Bone marrow (tissue), 2 donors: ENCODE results near the gene FXYD4.
"Not testable (repeated sequence)": the region's sequence is repeated elsewhere in the genome, so short reads cannot be mapped to it uniquely, and the experiment has no call there.

Experiments used
- DNase-seq, 2 donors: peaks; one replicate each; lab custom pipeline; 2025; lab: John Stamatoyannopoulos, UW

FXYD4 gene

DNA sequence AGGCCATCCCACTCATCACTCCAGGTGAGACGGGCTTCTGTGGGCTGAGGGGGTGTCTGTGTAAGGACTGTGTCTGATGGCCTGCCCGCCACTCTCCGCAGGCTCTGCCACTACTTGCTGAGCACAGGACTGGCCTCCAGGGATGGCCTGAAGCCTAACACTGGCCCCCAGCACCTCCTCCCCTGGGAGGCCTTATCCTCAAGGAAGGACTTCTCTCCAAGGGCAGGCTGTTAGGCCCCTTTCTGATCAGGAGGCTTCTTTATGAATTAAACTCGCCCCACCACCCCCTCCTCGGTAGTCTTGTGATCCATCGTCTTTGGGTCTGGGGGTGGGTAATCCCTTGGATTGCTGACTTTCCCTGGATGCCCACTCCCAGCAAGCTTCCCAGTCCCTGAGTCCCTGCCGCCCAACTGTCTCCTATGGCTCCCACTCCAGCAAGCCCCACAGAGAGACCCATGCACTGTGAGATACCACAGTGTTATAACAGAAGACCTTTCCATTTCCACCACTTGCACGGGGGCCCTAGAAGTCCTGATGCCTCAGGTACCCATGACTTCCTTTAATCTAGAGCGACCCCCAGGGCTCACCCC lies 4.7 kb downstream of the FXYD4 start:
- no peak for DNase-seq

DNA sequence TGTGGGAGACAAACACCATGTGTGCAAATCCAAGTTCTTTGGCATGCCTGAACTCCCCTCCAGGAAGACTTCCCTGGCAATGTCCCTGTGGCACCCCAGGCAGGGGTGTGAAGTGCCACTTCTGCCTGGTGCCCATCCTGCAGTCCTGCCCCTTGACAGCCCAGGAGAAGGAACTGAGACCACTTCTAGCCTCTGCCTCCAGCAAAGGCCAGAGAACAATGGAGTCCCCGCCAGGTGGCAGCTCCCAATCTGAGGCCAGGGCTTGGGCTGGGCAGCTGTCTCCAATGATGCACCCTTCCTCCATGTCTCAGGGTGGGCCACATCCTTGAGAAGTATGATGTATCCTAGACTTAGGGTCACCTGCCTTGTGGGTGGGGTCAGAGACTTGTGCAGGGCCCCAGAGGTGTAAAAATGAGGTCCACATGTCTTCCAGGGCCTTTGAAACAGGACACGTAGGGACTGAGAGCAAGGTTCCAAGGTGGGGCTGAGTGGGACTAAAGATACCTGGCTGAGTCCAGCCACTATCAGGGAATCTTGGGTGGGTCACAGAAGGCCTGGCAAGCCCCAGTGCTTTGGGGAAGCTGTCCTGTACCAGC lies 5.5 kb downstream of the FXYD4 start:
- DNase-seq, result no peak

DNA sequence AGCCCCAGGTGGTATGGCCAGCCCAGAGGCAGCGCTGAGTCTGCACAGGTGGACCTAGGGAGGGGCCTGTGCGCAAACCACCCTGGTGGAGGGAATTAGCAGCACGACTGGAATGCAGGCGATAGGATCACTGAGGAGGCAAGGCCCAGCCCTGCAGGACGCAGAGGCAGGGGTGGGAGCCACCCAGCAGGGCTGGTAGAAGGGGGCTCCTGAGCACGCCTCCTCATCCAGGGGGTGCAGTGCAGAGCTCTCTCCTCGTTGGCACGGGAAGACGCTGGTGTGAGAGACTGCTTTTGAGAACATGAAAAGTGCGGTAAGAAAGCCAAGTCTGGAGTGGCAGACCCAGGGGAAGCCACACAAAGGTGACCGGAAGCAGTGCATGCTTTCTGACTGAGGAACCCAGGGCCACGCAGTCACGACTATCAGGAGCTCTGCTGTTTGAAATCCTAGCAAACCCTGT lies 6.0 kb downstream of the FXYD4 start:
- DNase-seq, result no peak

DNA sequence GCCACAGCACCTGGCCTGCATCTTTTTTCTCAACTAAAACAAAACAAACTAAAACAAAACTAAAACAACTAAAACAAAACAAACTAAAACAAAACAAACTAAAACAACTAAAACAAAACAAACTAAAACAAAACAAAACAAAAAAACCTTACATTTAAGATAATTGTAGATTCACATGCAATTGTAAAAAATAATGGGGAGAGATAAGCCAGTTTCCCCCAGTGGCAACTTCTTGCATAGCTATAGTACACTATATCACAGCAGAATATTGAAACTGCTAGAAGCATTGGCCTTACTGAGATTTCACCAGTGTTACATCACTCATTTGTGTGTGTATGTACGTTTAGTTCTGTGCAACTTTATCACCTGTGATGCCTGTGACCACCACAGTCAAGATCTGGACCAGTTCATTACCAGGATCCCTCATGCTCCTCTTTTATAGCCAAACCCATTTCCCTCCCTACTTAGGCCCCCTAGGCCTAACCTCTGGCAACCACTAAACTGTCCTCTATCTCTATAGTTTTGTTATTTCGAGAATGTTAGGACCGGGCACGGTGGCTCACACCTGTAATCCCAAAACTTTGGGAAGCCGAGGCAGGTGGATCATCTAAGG lies 9.3 kb downstream of the FXYD4 start:
- DNase-seq, result no peak

DNA sequence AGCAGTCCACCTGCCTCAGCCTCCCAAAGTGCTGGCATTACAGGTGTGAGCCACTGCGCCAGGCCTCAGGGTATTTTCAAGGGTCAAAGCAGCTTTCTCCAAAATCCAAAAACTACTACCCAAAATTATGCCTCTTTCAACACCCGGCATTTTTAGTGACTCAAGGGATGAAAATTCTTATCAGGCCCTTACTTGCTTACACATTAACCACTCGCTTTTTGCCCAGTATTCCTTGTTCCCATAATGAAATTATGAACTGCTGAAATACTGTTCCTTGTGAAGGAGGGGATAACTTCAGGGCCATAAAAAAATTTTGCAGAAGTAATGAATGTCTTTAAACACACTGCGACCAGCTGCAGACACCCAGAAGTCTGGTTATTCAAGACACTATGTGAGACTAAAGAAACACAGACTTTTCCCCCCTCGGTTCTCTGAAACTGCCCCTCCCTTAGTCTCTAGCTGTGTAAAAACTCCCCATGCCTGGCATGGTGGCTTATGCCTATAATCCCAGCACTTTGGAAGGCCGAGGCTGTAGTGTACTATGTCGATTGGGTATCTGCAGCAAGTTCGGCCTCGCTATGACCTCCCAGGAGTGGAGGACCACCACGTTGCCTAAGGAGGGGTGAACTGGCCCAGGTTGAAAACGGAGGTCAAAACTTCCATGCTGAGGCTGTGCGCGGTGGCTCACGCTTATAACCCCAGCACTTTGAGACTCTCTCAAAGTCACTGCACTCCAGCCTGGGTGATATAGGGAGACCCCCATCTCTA lies 12.0 kb downstream of the FXYD4 start:
- DNase-seq, result no peak

DNA sequence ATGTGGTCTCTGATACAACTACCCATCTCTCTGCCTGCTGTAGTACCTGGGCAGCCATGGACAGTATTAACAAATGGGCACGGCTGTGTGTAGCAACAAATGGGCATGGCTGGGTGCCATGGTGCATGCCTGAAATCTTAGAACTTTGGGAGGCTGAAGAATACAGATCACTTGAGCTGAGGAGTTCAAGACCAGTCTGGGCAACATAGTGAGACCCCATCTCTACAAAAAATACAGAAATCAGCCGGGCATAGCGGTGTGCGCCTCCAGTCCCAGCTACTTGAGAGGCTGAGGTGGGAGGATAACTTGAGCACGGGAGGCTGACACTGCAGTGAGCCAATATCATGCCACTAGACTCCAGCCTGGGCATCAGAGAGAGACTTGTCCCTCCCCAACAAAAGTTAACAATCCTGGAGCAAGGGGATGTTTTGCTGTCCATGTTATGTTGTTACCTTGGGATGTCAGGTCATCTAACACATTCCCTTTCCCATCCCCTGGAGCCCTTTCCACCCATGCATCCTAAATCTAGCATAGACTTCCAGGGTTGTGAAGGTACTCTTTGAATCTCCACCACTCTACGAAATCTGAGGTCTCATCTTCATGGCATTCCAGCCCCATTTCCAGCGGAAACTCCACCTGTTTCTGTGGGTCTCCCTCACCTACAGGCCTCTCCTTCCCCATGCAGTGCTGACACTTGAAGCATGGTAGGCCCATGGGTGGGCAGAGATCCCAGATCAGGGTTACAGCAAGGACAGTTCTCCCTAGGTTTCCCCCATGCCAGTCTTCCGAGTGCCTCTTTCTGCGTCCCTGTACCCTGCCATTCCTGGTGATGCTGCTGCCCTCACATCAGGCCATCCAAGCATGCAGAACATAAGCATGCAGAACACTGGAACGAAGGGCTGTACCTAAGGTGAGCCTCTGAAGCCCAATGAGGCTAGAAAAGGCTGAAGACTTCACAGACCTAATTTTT lies 13.1 kb downstream of the FXYD4 start:
- no peak for DNase-seq

DNA sequence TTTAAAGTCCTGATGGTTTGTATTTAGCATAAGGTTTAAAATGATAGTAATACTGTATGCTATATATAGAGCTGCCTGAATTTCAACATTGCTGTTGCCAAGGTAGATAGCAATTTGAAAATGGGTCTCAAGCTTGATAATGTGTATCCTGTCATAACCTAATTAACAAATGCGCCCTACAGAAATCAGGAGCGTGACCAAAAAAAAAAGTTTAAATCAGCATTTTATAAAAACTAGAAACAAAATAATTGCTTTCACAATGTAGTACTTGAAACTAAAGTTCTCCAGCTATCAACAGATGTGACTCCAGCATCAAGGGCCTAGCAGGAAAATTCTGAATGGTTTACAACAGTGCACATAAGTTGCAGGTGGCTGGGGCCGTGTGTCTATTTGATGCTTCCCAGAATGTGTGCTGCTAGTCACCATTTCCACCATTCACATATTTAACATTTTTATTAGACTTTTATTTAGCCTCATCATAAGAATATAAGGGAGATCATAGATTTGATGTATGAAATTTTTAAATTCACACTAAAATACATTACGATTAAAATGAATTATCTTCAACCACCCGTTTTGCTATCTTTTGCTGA lies 14.1 kb downstream of the FXYD4 start:
- no peak for DNase-seq

DNA sequence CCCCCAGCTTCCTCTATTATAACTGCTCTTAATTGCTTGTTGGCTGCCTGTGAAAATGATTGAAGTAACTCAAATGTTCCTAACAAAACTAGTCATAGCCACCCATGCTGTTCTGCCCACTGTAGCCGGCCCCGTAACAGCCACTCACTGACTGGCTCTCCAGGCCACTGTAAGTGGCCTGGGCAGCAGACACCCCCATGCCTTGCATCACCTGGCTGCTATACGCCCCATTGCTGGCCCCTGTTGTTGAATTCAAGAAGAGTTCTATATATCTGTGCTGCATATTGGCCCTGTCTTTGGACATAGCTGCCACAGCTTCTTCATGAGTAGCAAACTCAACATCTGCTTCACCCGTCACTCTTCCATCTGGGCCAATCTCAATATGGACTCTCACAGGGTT lies 15.1 kb downstream of the FXYD4 start:
- DNase-seq, result no peak

DNA sequence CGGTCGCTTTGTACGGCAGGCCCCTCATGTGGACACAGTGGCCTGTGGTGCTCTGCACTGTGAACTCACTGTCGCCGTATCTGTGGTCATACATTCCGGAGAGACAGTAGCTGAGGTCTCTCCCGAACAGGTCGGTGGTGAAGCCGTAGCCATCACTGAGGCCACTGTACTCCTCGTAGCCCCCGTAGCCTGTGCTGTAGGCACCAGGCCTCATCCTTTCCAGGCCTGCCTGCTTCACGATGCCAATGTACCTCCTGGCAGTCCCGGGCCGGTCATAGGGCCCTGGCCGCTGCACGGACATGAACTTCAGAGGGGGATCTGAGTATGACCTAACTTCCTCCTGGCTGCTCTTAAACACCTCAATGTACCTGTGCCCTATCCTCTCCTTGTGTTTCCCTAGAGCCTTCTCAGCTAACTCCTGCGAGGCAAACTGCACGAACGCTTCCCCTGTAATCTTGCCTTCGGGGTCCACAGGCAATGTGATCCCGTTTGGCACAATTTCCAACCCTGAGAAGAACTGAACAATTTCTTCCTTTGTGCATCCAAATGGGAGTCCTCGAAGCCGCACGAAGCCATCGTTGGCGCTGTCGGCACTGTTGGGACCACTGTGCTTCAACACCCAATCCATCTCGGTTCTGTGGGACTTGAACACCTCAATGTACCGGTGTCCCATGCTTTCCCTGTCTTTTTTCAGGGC lies 15.7 kb downstream of the FXYD4 start:
- no peak for DNase-seq

DNA sequence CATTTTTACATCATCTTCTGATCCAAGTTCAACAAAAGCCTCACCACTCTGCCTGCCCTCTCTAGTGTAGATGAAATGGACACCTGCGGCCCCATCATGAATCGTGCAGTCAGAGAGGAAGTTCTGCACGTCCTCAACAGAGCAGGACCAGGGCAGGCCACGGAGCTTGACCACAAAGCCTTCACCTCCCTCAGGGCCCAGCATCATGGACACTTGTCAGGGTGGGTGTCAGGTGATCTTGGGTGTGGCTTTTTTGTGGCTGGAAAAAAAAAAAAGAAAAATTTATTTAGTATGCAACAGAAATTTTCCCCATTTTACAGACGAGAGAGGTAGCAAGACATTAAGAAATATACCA lies 16.2 kb downstream of the FXYD4 start:
- DNase-seq, result no peak

DNA sequence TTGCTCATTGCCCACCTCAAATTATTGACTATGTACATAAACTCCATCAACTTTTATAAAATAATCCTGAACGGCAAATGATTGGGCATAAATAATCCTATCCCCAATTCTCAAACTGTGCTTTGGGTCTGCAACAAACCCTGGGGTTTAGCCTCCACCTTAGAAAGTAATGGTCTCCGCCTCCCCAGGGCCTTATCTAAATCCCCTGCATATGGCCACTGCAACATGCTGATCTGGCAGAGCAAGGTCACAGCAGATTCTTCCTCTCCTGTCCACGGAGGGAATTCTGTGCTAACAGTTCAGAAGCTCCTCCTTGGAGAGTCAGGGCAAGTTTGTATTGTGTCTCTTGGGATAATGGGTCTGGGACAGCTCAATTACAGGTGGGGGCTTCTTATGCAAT lies 18.4 kb downstream of the FXYD4 start:
- no peak for DNase-seq

DNA sequence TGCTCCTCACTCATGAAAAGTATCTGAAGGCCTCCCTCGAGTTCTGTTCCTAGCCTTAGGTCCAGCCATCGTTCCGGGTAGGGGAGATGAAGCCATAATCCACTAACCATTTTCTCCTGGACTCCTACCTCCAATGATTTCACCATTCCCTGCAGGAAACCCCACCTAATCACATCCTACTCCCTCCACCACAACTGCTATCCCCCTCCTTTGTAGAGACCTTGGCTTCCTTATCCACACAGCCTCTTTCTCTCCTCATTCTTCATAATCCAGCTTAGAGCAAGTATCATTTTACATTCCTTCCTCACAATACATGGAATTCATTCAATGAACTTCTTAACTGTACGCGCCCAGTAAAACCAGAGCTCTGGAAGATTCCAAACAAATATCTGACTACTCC lies 18.9 kb downstream of the FXYD4 start:
- no peak for DNase-seq

DNA sequence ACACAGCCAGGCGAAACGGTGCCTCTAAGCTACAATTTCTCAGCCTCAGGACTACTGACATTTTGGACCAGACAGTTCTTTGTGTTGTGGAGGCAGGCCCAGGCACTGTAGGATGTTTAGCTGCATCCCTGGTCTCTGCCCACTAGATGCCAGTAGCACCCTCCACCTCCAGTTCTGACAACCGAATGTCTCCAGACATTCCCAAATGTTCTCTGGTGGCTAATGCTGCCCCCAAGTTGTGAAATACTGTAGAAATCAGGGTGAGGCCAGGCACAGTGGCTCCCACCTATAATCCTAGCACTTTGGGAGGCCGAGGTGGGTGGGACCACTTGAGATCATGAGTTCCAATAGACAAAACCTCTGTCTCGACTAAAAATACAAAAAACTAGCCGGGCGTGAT lies 19.3 kb downstream of the FXYD4 start:
- DNase-seq, result no peak

DNA sequence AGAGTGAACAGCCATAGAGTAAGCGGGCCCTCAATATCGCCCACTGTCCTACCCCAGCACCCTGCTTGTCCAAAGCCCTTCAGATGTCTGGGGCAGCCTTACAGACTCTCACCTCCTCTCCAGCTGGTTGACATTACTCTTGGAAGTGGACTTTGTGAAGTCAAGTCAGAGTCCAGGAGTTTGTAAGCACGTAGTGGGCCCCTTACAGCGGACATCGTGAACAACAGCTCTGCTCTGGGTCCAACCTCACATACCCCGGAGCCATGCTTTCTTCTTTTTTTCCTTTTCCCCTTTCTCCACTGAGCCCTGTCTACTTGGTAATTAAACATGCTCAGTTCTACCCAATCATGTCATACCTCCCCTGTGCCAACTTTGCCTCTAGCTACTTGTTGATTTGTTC lies 20.1 kb downstream of the FXYD4 start:
- no peak for DNase-seq

DNA sequence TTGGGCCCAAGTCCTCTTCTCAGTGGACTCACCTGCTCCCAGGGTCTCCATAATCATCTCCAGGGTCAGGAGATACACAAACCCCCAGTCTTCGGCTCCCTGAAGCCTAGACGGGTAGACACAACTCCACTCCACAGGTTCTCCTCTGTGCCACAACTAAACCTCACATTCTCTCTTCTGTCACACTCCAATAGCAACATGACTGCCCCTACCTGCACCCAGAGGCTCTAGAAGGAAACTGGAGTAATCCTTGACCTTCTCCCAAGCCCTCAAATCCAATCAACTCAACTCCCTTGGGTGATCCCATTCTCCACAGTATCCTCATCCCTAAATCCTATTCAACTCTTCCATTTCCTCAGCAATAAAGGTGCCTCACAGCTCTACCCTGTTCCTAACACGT lies 21.3 kb downstream of the FXYD4 start:
- no peak for DNase-seq

DNA sequence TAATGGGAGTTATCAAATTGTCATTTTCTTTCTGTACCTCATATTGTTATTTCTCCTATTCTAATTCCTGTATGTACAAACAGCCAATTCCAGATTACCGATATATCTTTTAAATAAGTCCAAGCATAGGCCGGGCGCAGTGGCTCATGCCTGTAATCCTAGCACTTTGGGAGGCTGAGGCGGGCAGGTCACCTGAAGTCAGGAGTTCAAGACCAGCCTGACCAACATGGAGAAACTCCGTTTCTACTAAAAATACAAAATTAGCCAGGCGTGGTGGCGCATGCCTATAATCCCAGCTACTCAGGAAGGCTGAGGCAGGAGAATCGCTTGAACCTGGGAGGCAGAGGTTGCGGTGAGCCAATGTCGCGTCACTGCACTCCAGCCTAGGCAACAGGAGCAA lies 21.8 kb downstream of the FXYD4 start:
- not testable (repeated sequence) for DNase-seq

DNA sequence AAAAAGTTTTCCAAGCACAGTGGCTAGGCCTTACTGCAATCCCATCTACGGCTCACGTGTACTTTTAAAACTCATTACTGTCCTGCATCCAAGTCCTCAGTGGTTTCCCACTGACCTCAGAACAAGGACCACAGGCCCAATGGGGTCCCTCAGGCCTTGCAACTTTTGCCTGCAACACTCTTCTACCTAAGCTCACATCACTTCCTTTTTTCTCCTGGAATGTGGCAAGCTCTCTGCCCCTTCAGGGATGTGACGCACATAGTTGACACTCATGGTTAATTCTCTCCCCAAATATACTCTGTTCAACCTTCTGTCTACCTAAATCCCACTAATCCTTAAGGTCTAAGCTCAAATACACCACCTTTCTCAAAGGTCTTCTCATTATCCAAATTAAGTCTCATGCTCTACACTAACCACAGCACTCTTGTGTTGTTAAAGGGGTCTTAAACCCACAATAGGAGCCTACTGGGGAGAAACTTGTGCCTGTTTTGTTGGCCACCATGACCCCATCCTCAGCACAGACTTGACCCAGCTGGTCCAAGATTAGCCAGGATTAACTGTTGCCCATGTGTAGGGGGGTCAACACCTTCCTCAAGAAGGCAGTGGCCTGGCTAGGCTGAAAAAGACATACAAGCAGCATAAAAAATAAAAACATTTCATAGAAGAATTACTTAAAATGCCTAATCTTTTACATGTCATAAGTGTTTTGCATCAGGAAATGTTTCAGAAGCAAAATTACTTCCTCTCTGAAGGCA lies 22.3 kb downstream of the FXYD4 start:
- DNase-seq, result no peak

DNA sequence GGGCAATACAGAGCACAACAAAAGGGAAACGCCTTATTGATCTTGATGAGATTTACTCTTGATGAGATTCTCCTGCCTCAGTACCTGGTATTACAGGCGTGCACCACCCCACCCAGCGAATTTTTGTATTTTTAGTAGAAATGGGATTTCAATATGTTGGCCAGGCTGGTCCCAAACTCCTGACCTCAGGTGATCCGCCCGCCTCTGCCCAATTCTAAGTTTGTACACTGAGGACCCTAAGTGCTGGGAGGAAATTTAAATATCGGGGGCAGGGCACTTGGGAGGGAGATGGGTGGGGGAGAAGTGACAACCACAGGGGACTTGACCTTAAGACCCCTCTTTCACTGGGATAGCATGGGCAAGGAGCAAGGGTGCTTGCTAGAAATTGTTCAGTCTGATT lies 23.4 kb downstream of the FXYD4 start:
- DNase-seq, result no peak

DNA sequence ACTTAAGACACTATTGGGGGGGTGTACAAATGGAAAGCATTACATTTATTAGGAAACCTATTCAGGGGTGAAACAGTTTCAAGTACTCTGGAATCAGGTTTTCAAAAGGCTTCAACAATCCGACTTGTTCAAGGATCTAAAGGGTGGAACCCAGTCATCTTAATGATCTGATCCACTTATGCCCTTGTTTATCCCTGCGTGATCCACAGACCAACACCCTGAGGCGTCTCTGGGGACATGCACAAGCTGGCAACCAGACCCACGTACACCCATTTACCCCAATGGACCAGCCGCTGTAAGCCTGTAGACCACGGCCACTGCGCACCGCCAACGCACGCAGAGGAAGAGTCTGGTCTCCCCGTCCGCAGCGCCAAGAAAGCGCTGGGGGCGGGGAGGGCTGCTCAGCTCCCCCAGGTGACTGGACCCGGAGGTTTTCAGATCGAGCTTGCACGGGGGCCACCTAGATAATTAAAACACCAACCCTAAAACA lies 24.2 kb downstream of the FXYD4 start:
- no peak for DNase-seq
